ENCODE measurements around the gene HIBADH. TPM values are rescaled to one million over a fixed set of nuclear protein-coding genes. Genes with fewer than 3 reads are reported as not detected.

Gene HIBADH
- total and polyA plus RNA-seq, 2 experiments from 2014 or later = 62.5 to 83.8 TPM

GRCh38 chr7:27527348-27527714 is 135.4 kb downstream of the HIBADH start:
- TF ChIP-seq CTCF (IDR thresholded peaks at IDR 0.05; ENCODE audit: low read depth, low read length) = no peak
- peaks cover 9% of the 10 kb centered on the region for H3K36me3 ChIP-seq
- no peaks in the 10 kb centered on the region for H3K9me3 ChIP-seq (ENCODE audit: low read depth)
- H3K27me3 ChIP-seq = no peaks in the 10 kb centered on the region
- no peak overlapping the region for H3K27ac ChIP-seq
- no peaks in the 10 kb centered on the region for H3K4me1 ChIP-seq (ENCODE audit: low read depth)
- H3K4me3 ChIP-seq = no peak overlapping the region
- DNase-seq (ENCODE audit: low read depth in 1 of 2, low spot score in 1 of 2) = peak in 1 of 2 donors; percentile 72

DNA sequence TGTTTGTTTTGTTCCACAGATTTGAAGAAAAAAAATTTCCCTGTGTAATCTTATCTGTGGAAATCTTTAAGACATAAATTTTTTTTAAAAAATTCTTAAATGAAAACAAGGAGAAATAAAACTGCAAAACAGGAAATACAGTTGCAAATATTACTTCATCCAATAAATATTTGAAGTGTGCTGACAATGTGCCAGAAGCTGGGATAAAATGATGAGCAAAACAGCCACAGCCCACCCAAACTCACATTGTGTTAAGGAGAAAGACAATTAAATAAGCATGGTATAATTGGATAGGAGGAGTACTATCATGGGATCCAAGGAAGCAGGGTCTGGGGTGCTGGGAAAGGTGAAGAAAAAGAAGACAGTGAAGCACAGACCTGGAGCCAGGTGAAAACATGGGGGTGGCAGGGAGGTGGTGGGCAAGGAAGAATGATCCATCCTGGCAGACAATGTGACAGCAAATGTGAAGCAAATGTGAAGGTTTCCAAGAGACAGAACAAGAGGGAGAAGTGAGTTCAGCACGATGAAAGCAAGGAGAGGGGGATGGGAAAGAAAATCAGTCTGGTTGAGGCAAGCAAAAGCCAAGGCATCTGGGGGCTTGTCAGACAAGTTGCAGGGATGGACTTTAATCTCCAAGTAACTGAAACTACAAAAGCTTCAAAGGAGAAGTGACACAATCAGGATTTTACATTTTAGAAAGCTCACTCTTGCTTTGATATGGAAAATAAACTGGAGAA is 135.9 kb downstream of the HIBADH start:
- TF ChIP-seq CTCF (IDR thresholded peaks at IDR 0.05; ENCODE audit: low read depth, low read length) = no peak
- Histone ChIP-seq H3K36me3 (peaks cover 9% of the 10 kb centered on the region), H3K4me1 (ENCODE audit: low read depth) (no peaks in the 10 kb centered on the region), H3K27ac (no peak overlapping the region), H3K27me3 (no peaks in the 10 kb centered on the region), H3K4me3 (no peak overlapping the region), H3K9me3 (ENCODE audit: low read depth) (no peaks in the 10 kb centered on the region)
- DNase-seq (ENCODE audit: low read depth in 1 of 2, low spot score in 1 of 2) = no peak

DNA sequence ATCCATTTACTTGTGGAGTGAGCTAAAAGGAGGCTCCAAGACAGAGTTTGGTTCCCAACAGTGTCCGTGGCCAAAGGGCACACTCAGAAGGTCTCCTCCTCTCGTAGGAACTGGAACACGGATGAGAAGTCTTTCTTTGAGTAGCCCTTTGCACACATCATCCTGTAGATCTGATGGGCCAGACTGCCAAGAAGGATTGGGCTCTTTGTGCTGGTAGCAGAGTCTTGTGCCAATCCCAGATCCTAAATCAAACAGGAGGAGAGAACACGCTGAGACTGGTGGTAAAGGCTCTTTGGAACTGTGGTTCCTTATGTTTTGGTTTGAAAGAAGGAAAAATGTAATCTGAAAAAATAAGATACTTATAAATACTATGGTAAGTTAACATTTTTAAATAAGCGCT is 136.6 kb downstream of the HIBADH start:
- no peak for DNase-seq (ENCODE audit: low read depth in 1 of 2, low spot score in 1 of 2)
- no peaks in the 10 kb centered on the region for H3K4me1 ChIP-seq (ENCODE audit: low read depth)
- no peaks in the 10 kb centered on the region for H3K9me3 ChIP-seq (ENCODE audit: low read depth)
- H3K27ac ChIP-seq = no peak overlapping the region
- H3K4me3 ChIP-seq = no peak overlapping the region
- peaks cover 9% of the 10 kb centered on the region for H3K36me3 ChIP-seq
- TF ChIP-seq CTCF (IDR thresholded peaks at IDR 0.05; ENCODE audit: low read depth, low read length) = no peak
- no peaks in the 10 kb centered on the region for H3K27me3 ChIP-seq

- H3K4me3 ChIP-seq = no peak overlapping the region
- H3K9me3 ChIP-seq (ENCODE audit: low read depth) = no peaks in the 10 kb centered on the region
- peaks cover 5% of the 10 kb centered on the region for H3K36me3 ChIP-seq
- H3K27me3 ChIP-seq = no peaks in the 10 kb centered on the region
- no peak for TF ChIP-seq CTCF (IDR thresholded peaks at IDR 0.05; ENCODE audit: low read depth, low read length)
- no peak overlapping the region for H3K27ac ChIP-seq
- DNase-seq (ENCODE audit: low read depth in 1 of 2, low spot score in 1 of 2) = no peak
- H3K4me1 ChIP-seq (ENCODE audit: low read depth) = no peaks in the 10 kb centered on the region
These were observed 139.4 kb downstream of the HIBADH start for GRCh38 chr7:27523321-27523720.

DNA sequence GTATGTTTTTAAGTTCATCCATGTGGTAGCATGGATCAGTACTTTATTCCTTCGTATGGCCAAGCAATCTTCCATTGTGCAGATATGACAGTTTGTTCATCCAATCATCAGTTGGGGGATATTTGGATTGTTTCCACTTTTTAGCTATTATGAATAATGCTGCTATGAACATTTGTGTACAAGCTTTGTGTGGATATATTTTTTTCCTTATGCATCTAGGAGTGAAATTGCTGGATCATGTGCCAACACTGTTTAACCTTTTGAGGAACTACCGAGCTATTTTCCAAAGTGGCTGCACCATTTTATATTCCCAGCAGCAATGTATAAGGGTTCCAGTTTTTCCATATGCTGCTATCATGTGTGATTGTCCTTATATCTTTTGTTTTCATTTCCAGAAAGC is 140.1 kb downstream of the HIBADH start:
- Histone ChIP-seq H3K4me1 (ENCODE audit: low read depth) (no peaks in the 10 kb centered on the region), H3K36me3 (peaks cover 5% of the 10 kb centered on the region), H3K27ac (no peak overlapping the region), H3K4me3 (no peak overlapping the region), H3K9me3 (ENCODE audit: low read depth) (no peaks in the 10 kb centered on the region), H3K27me3 (no peaks in the 10 kb centered on the region)
- no peak for DNase-seq (ENCODE audit: low read depth in 1 of 2, low spot score in 1 of 2)
- no peak for TF ChIP-seq CTCF (IDR thresholded peaks at IDR 0.05; ENCODE audit: low read depth, low read length)
